ENCODE results near the gene FCHSD2.

- peak; percentile 76 to 85 for TF ChIP-seq CTCF (IDR thresholded peaks at IDR 0.05; ENCODE audit: extremely low read depth in 1 of 2, insufficient read depth in 1 of 2, low read depth in 1 of 2, low read length in 2 of 2)
- no peak for TF ChIP-seq POLR2A (IDR thresholded peaks at IDR 0.05; ENCODE audit: low read depth, low read length)
- TF ChIP-seq, protein P1, sequence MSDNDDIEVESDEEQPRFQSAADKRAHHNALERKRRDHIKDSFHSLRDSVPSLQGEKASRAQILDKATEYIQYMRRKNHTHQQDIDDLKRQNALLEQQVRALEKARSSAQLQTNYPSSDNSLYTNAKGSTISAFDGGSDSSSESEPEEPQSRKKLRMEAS (IDR thresholded peaks at IDR 0.05; ENCODE audit: insufficient read depth, insufficient read length): no peak
- no peak for TF ChIP-seq EZH2 (IDR thresholded peaks at IDR 0.05; ENCODE audit: borderline replicate concordance, low read depth, low read length, severe bottlenecking)
- TF ChIP-seq FOS (IDR thresholded peaks at IDR 0.05; ENCODE audit: borderline replicate concordance, insufficient read depth, low read length): peak; percentile 64
- TF ChIP-seq POLR2AphosphoS5 (IDR thresholded peaks at IDR 0.05; ENCODE audit: insufficient read depth, low read depth, low read length): no peak
- no peak for TF ChIP-seq GATA2 (IDR thresholded peaks at IDR 0.05; ENCODE audit: insufficient read depth, insufficient read length, low read depth, low read length)
These were observed 35.8 kb upstream of the FCHSD2 start for GRCh38 chr11:73177778-73178539.

Measured in endothelial cell of umbilical vein (primary cell).